H1 (cell line): ENCODE results near the gene AANAT. TPM values are rescaled to one million over a fixed set of nuclear protein-coding genes. Genes with fewer than 3 reads are reported as not detected.

ENCODE experiments used
- CTCF ChIA-PET: fragments of 300-600 bp; sonication (Branson Sonifier 250); formaldehyde crosslinking; loops from one replicate; lab custom pipeline; 2021; ENCODE audit not compliant: partially characterized antibody; lab: Charles Lee
- POLR2A ChIA-PET: fragments of 300-600 bp; sonication (Branson Sonifier 250); formaldehyde crosslinking; loops from one replicate; lab custom pipeline; 2021; ENCODE audit warnings: inconsistent platforms; ENCODE audit not compliant: partially characterized antibody; lab: Charles Lee
- DNase-seq, 2 experiments: peaks; one replicate each; pipeline versions ENCODE4 v3.0.0 to v3.0.0-alpha.2; 2010 to 2022; ENCODE audit warnings: low spot score in 2 of 2, low read depth in 1 of 2, mixed read lengths in 1 of 2
- FAIRE-seq: peaks from 2 replicates; lab custom pipeline; 2011; peaks lifted over from hg19 to GRCh38; lab: Jason Lieb, UNC
- H2AFZ ChIP-seq: 2 replicates; pipeline ENCODE4 v1.8.1; 2012; ENCODE audit warnings: low read length, inconsistent platforms
- H2AK5ac ChIP-seq: 2 replicates; pipeline ENCODE4 v1.6.1; 2013; ENCODE audit warnings: low read depth, low read length
- H2BK120ac ChIP-seq: replicated peaks from 2 replicates; pipeline ENCODE3; 2013; ENCODE audit warnings: low read depth, low read length, inconsistent platforms
- H2BK12ac ChIP-seq: 2 replicates; pipeline ENCODE4 v1.6.1; 2013; ENCODE audit warnings: low read depth, low read length
- H2BK15ac ChIP-seq: 2 replicates; pipeline ENCODE4 v1.6.1; 2013; ENCODE audit warnings: low read length
- H2BK20ac ChIP-seq: 2 replicates; pipeline ENCODE4 v1.6.1; 2013; ENCODE audit warnings: low read length
- H2BK5ac ChIP-seq: 2 replicates; pipeline ENCODE4 v1.6.1; 2013; ENCODE audit warnings: low read depth, low read length
- H3K14ac ChIP-seq: 2 replicates; pipeline ENCODE4 v1.6.1; 2013; ENCODE audit warnings: inconsistent platforms; ENCODE audit not compliant: insufficient read length
- H3K18ac ChIP-seq: 2 replicates; pipeline ENCODE4 v1.6.1; 2013; ENCODE audit warnings: low read length; ENCODE audit errors: extremely low read depth
- H3K23ac ChIP-seq: 2 replicates; pipeline ENCODE4 v1.6.1; 2013; ENCODE audit warnings: inconsistent platforms; ENCODE audit not compliant: insufficient read length
- H3K23me2 ChIP-seq: 2 replicates; pipeline ENCODE4 v1.6.1; 2013; ENCODE audit warnings: low read depth, low read length
- H3K27ac ChIP-seq: 2 replicates; pipeline ENCODE4 v1.6.1; 2011; ENCODE audit warnings: low read depth, low read length, inconsistent platforms
- H3K27me3 ChIP-seq, 4 experiments: replicated peaks in 1 of 4; 1 replicate in 1 of 4; 2 replicates in 3 of 4; pipeline versions ENCODE4 v1.6.1 to v1.8.1; 2011 to 2013; ENCODE audit warnings: low read length in 3 of 4, mild to moderate bottlenecking in 3 of 4, inconsistent platforms in 2 of 4, mixed read lengths in 2 of 4, moderate library complexity in 1 of 4; ENCODE audit not compliant: control insufficient read depth in 3 of 4, insufficient read depth in 3 of 4; ENCODE audit errors: extremely low read depth in 1 of 4
- H3K36me3 ChIP-seq, 4 experiments: 2 replicates each; pipeline versions ENCODE4 v1.6.1 to v1.8.1; 2011 to 2013; ENCODE audit warnings: mild to moderate bottlenecking in 4 of 4, low read length in 3 of 4, moderate library complexity in 2 of 4, control low read depth in 1 of 4, inconsistent platforms in 1 of 4; ENCODE audit not compliant: insufficient read depth in 4 of 4, control insufficient read depth in 2 of 4
- H3K4ac ChIP-seq: replicated peaks from 2 replicates; pipeline ENCODE3; 2013; ENCODE audit warnings: low read length, low read depth, mixed read lengths, inconsistent platforms; ENCODE audit not compliant: insufficient read length
- H3K4me1 ChIP-seq, 4 experiments: replicated peaks in 1 of 4; 1 replicate in 1 of 4; 2 replicates in 3 of 4; pipeline versions ENCODE4 v1.6.1 to v1.8.1; 2011 to 2013; ENCODE audit warnings: low read length in 3 of 4, inconsistent platforms in 2 of 4, mixed read lengths in 1 of 4; ENCODE audit not compliant: insufficient read depth in 4 of 4, control insufficient read depth in 3 of 4
- H3K4me2 ChIP-seq, 2 experiments: 2 replicates each; pipeline versions ENCODE4 v1.6.1 to v1.8.1; 2011 to 2013; ENCODE audit warnings: low read depth in 2 of 2, low read length in 2 of 2, control low read depth in 1 of 2, inconsistent platforms in 1 of 2, mild to moderate bottlenecking in 1 of 2; ENCODE audit not compliant: insufficient read depth in 1 of 2
- H3K4me3 ChIP-seq, 4 experiments: fragments of 200-600, 300-600 bp in 1 of 4; sonication (generic), shearing (Covaris generic), sonication (Bioruptor Twin) in 1 of 4; 2 replicates each; pipeline versions ENCODE4 v1.5.1 to v1.8.1; 2011 to 2016; ENCODE audit warnings: low read length in 4 of 4, low read depth in 3 of 4, control low read depth in 2 of 4, inconsistent platforms in 2 of 4, mild to moderate bottlenecking in 2 of 4, mixed read lengths in 1 of 4, moderate library complexity in 1 of 4; ENCODE audit not compliant: insufficient read depth in 2 of 4; ENCODE audit errors: extremely low read depth in 1 of 4
- H3K56ac ChIP-seq: replicated peaks from 2 replicates; pipeline ENCODE3; 2013; ENCODE audit warnings: low read depth, mild to moderate bottlenecking, mixed read lengths, low read length, inconsistent platforms; ENCODE audit not compliant: insufficient read length
- H3K79me1 ChIP-seq: 2 replicates; pipeline ENCODE4 v1.6.1; 2013; ENCODE audit warnings: low read depth, low read length, control low read depth
- H3K79me2 ChIP-seq, 2 experiments: 2 replicates each; pipeline versions ENCODE4 v1.6.1 to v1.8.1; 2012 to 2013; ENCODE audit warnings: low read length in 2 of 2, mild to moderate bottlenecking in 2 of 2, inconsistent platforms in 1 of 2; ENCODE audit not compliant: insufficient read depth in 2 of 2, control insufficient read depth in 1 of 2
- H3K9ac ChIP-seq, 4 experiments: replicated peaks in 1 of 4; 1 replicate in 1 of 4; 2 replicates in 3 of 4; pipeline versions ENCODE4 v1.6.1 to v1.8.1; 2011 to 2013; ENCODE audit warnings: low read depth in 3 of 4, low read length in 3 of 4, control low read depth in 2 of 4, mild to moderate bottlenecking in 2 of 4, moderate library complexity in 2 of 4, inconsistent platforms in 1 of 4; ENCODE audit errors: extremely low read depth in 1 of 4
- H3K9me3 ChIP-seq, 2 experiments: 2 replicates each; pipeline versions ENCODE4 v1.6.1 to v1.8.1; 2012 to 2013; ENCODE audit warnings: mild to moderate bottlenecking in 2 of 2, moderate library complexity in 2 of 2, control low read depth in 1 of 2, inconsistent platforms in 1 of 2, low read depth in 1 of 2, low read length in 1 of 2, mixed read lengths in 1 of 2; ENCODE audit not compliant: insufficient read depth in 2 of 2
- H4K20me1 ChIP-seq, 2 experiments: replicated peaks in 1 of 2; 2 replicates each; pipeline versions ENCODE3 to v1.8.1; 2011 to 2013; ENCODE audit warnings: inconsistent platforms in 2 of 2, low read length in 2 of 2, mild to moderate bottlenecking in 1 of 2; ENCODE audit not compliant: insufficient read depth in 2 of 2, control insufficient read depth in 1 of 2
- H4K5ac ChIP-seq: 2 replicates; pipeline ENCODE4 v1.6.1; 2013; ENCODE audit warnings: low read length, low read depth, mixed read lengths, inconsistent platforms; ENCODE audit not compliant: insufficient read length
- H4K8ac ChIP-seq: 2 replicates; pipeline ENCODE4 v1.8.0; 2013; ENCODE audit warnings: mild to moderate bottlenecking, moderate library complexity, low read length, inconsistent platforms; ENCODE audit not compliant: insufficient read depth; ENCODE audit errors: extremely low read depth
- H4K91ac ChIP-seq: replicated peaks from 2 replicates; pipeline ENCODE3; 2013; ENCODE audit warnings: low read length, mixed read lengths, inconsistent platforms; ENCODE audit not compliant: insufficient read length
- JUN ChIP-seq: IDR thresholded peaks from 2 replicates; pipeline ENCODE4 v1.6.1; 2011; ENCODE audit warnings: low read depth, mild to moderate bottlenecking, improper control_type of control experiment, low read length
- POLR2A ChIP-seq, 2 experiments: IDR thresholded peaks; 1 replicate in 1 of 2; 2 replicates in 1 of 2; pipeline ENCODE4 v1.6.1; 2011; ENCODE audit warnings: low read depth in 2 of 2, low read length in 2 of 2, mild to moderate bottlenecking in 2 of 2; ENCODE audit errors: control extremely low read depth in 1 of 2
- SP4 ChIP-seq: IDR thresholded peaks from 2 replicates; pipeline ENCODE4 v1.6.1; 2012; ENCODE audit warnings: low read length, inconsistent platforms
- SRF ChIP-seq: IDR thresholded peaks from 2 replicates; pipeline ENCODE4 v1.6.1; 2011; ENCODE audit warnings: mild to moderate bottlenecking, low read depth, low read length, moderate library complexity
- TCF12 ChIP-seq: IDR thresholded peaks from 2 replicates; pipeline ENCODE4 v1.6.1; 2011; ENCODE audit warnings: low read depth, mild to moderate bottlenecking, low read length
- WGBS, 2 experiments: shearing (Covaris generic) in 1 of 2; methylation state at CpG; one replicate each; pipeline versions ENCODE4 v1.1.6 to v1.1.7; 2013 to 2015; ENCODE audit warnings: low lambda C conversion rate in 2 of 2, mixed read lengths in 2 of 2, inconsistent platforms in 1 of 2, low coverage in 1 of 2, missing lambda C conversion rate in 1 of 2; ENCODE audit not compliant: insufficient replicate concordance in 2 of 2, insufficient coverage in 1 of 2, insufficient read length in 1 of 2; ENCODE audit errors: extremely low coverage in 1 of 2, missing lambda C conversion rate in 1 of 2; 5-methylcytosine and 5-hydroxymethylcytosine counted together
- polyA plus RNA-seq, 7 experiments: library from polyadenylated mRNA; depleted of rRNA in 3 of 7; stranded (reverse) in 5 of 7; unstranded in 2 of 7; fragments of >200 nt in 5 of 7; fragments of 200-250 nt in 2 of 7; gene quantifications; 1 replicate in 5 of 7; 2 replicates in 1 of 7; 4 replicates in 1 of 7; pipeline versions ENCODE4 v1.2.1 to v1.2.3, GENCODE V29; 2011 to 2013; ENCODE audit warnings: missing spikeins in 2 of 7, mixed read lengths in 2 of 7
- total RNA-seq: library from RNA; stranded (reverse); fragmentation: NEBNext Ultra II Directional; extraction: Animal tissue kit (Norgen Biotek cat#: 25700); gene quantifications from 2 replicates; pipeline ENCODE4 v1.2.1, GENCODE V29; 2021

Gene AANAT
- total and polyA plus RNA-seq, 2 of the 8 experiments (the other 6 are each of a cell fraction or from before 2014, with no cell fraction given), result 0.53 TPM; not detected in 1

DNA sequence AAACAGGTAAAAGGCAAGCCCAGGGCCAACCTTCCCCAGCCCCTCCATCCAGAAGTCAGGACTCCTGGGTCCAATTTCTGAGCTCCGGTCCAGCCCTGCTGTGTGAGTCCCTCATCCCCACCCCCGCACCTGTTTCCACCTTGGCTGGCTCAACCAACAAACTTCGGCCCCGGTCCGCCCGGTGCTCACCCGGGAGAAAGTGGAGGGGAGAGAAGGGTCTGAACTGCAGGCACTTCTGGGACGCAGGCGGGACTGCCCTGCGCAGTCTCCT lies 33.3 kb downstream of the AANAT start:
- ChIA-PET POLR2A (interaction anchor here (1.2 to 3.8 kb wide), 3 partner anchors 14 to 58 kb away, joined by 4 to 15 read pairs (median 8); partner anchors contain the start of gene PRCD), CTCF (interaction anchor here (1.1 to 20.2 kb wide), 6 partner anchors 20 to 114 kb away, joined by 3 to 446 read pairs (median 70); partner anchors contain the start of gene AANAT)
- peaks cover 11 to 39% (median 34%) of the 10 kb centered on the region in 4 experiments for H3K4me1 ChIP-seq
- H3K79me2 ChIP-seq, result peaks cover 0 to 6% of the 10 kb centered on the region in 2 experiments; a peak in 2 of 4 replicates
- H4K8ac ChIP-seq, result peak overlapping the region; percentile 69
- peak overlapping the region; percentile 60; the same call in 1 of the 2 replicates for H3K18ac ChIP-seq
- peak overlapping the region; percentile 22 to 83 (median 60); a peak in 6 of 7 replicates for H3K9ac ChIP-seq
- H2AFZ ChIP-seq, result no peak overlapping the region
- H3K4me3 ChIP-seq, result peak overlapping the region; percentile 62 to 82 (median 76)
- no peak overlapping the region for H4K5ac ChIP-seq
- H3K14ac ChIP-seq, result no peak overlapping the region
- H3K23ac ChIP-seq, result no peak overlapping the region
- H3K56ac ChIP-seq, result no peak overlapping the region
- H3K4ac ChIP-seq, result peak overlapping the region; percentile 61
- H3K9me3 ChIP-seq, result no peaks in the 10 kb centered on the region
- no peak overlapping the region for H2BK5ac ChIP-seq
- peaks cover 12% of the 10 kb centered on the region for H3K79me1 ChIP-seq
- peaks cover 4 to 20% of the 10 kb centered on the region in 2 experiments for H4K20me1 ChIP-seq
- FAIRE-seq (no peak), DNase-seq (no peak)
- WGBS, 2 experiments, result 3% methylated on average over 9 of the region's 10 CpGs; no CpG with 5 or more reads in 1 of the 2 experiments
- H3K36me3 ChIP-seq, result no peaks in the 10 kb centered on the region
- H2BK15ac ChIP-seq, result no peak overlapping the region
- no peak overlapping the region for H2AK5ac ChIP-seq
- no peak overlapping the region for H4K91ac ChIP-seq
- H2BK12ac ChIP-seq, result no peak overlapping the region
- peak overlapping the region; percentile 81 to 85 for H3K4me2 ChIP-seq
- TF ChIP-seq JUN, result no peak
- no peak for TF ChIP-seq SRF
- no peak for TF ChIP-seq TCF12
- TF ChIP-seq POLR2A (IDR thresholded peaks at IDR 0.05; ENCODE audit: control extremely low read depth in 1 of 2, low read depth in 2 of 2, low read length in 2 of 2), result no peak
- no peak for TF ChIP-seq SP4
- H3K27me3 ChIP-seq, result no peaks in the 10 kb centered on the region
- H2BK120ac ChIP-seq, result no peak overlapping the region
- H3K23me2 ChIP-seq, result peaks cover 7% of the 10 kb centered on the region; the same call in 1 of the 2 replicates
- no peak overlapping the region for H2BK20ac ChIP-seq
- no peak overlapping the region for H3K27ac ChIP-seq
